GM18868 (cell line): ENCODE measurements around the gene RNF208.
"Not testable (repeated sequence)": the region's sequence is repeated elsewhere in the genome, so short reads cannot be mapped to it uniquely, and the experiment has no call there.

Experiments used
- ATAC-seq: cut with Tn5 transposase; IDR thresholded peaks from one replicate; pipeline ENCODE4 v1.9.1; 2021; ENCODE audit warnings: mild to moderate bottlenecking, moderate library complexity; ENCODE audit not compliant: unreplicated experiment

RNF208 gene

GRCh38 chr9:137222190-137223077 is at the start of gene RNF208:
RNF208 (minus strand) TSS chr9:137222240; CDS start chr9:137221212, 1,028 bp downstream.
- no peak for ATAC-seq

- no peak for ATAC-seq
Measured at GRCh38 chr9:137271696-137272076, 49.6 kb upstream of the RNF208 start.

GRCh38 chr9:137270929-137271695 is 49.1 kb upstream of the RNF208 start:
- no peak for ATAC-seq

GRCh38 chr9:137269231-137269772 is 47.3 kb upstream of the RNF208 start:
- ATAC-seq = no peak

GRCh38 chr9:137268538-137269201 is 46.6 kb upstream of the RNF208 start:
- ATAC-seq = no peak

- ATAC-seq = peak; percentile 53
Measured at GRCh38 chr9:137267933-137268355, 45.9 kb upstream of the RNF208 start.

GRCh38 chr9:137266585-137267453 is 44.8 kb upstream of the RNF208 start:
- no peak for ATAC-seq

- no peak for ATAC-seq
Measured at GRCh38 chr9:137266162-137266527, 44.1 kb upstream of the RNF208 start.

GRCh38 chr9:137265496-137266161 is 43.6 kb upstream of the RNF208 start:
- no peak for ATAC-seq

GRCh38 chr9:137264067-137264466 is 42.0 kb upstream of the RNF208 start:
- ATAC-seq = no peak

GRCh38 chr9:137263506-137263905 is 41.5 kb upstream of the RNF208 start:
- no peak for ATAC-seq

GRCh38 chr9:137262909-137263285 is 40.9 kb upstream of the RNF208 start:
- ATAC-seq = no peak

GRCh38 chr9:137262173-137262908 is 40.3 kb upstream of the RNF208 start:
- not testable (repeated sequence) for ATAC-seq

GRCh38 chr9:137256856-137257255 is 34.8 kb upstream of the RNF208 start:
- ATAC-seq = no peak

- ATAC-seq = no peak
Measured at GRCh38 chr9:137256362-137256761, 34.3 kb upstream of the RNF208 start.

- ATAC-seq = peak; percentile 36
Measured at GRCh38 chr9:137255448-137256114, 33.5 kb upstream of the RNF208 start.

GRCh38 chr9:137254624-137255447 is 32.8 kb upstream of the RNF208 start, which contains the start of gene NELFB:
NELFB (plus strand) TSS chr9:137255327.
- ATAC-seq = peak; percentile 75
